Activated CD8-positive, alpha-beta memory T cell treated with anti-CD3 and anti-CD28 coated beads for 36 hours (primary cell): ENCODE results near the gene TPSD1. TPM values are rescaled to one million over a fixed set of nuclear protein-coding genes. Genes with fewer than 3 reads are reported as not detected.
"Not testable (repeated sequence)": the region's sequence is repeated elsewhere in the genome, so short reads cannot be mapped to it uniquely, and the experiment has no call there.

Source experiments
- CTCF ChIA-PET: fragments of 350-600 bp; sonication (Branson Sonifier 250); formaldehyde crosslinking; loops from one replicate; lab custom pipeline; 2021; ENCODE audit warnings: antibody characterized with exemption; lab: Charles Lee
- POLR2A ChIA-PET: fragments of 350-600 bp; sonication (Branson Sonifier 250); formaldehyde crosslinking; loops from one replicate; lab custom pipeline; 2021; ENCODE audit warnings: antibody characterized with exemption; lab: Charles Lee
- total RNA-seq, 2 experiments: library from RNA; stranded (reverse); gene quantifications; one replicate each; pipeline ENCODE4 v1.2.3, GENCODE V29; 2021

TPSD1 gene
- total RNA-seq, 2 experiments from 2014 or later: not detected

DNA sequence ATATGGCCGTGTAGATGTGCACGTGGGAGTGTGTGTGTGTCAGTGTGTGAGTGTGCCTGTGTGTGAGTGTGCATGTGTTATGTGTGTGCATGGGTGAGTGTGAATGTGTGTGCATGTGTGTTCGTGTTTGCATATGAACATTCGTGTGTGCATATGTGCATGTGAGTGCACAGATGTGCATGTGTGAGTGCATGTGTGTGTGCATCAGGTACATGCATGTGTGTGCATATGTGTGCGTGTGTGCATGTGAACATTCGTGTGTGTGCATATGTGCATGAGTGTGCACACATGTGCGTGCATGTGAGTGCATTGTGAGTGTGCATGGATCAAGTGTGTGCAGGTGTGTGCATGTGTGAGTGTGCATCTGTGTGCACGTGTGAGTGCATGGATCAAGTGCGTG, 17.9 kb upstream of the TPSD1 start:
- ChIA-PET CTCF (no interaction called here), POLR2A (no interaction called here)

DNA sequence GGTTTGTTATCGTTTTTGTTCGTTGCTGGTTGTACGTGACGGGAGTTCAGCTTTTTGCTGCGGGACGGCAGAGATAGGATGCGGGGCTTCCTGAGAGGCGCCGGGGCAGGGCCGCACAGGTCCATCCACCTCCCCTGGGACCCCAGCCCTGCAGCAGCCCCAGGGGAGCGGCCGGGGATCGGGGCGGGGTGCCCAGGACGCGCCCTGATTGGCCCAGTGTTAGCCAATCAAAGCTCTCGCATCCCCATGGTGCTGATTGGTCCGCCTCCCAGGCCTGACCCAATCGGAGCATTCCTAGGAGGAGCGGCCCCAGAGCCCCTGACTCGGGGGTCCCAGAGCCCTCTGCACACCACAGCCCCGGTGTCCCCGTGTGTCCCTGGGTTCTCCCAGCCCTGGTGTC, 17.0 kb upstream of the TPSD1 start:
- CTCF ChIA-PET: interaction anchor here (0.6 kb wide), 1 partner anchor 186 kb away, joined by 3 read pairs; no protein-coding TSS in a partner anchor
- POLR2A ChIA-PET: not testable (repeated sequence)

DNA sequence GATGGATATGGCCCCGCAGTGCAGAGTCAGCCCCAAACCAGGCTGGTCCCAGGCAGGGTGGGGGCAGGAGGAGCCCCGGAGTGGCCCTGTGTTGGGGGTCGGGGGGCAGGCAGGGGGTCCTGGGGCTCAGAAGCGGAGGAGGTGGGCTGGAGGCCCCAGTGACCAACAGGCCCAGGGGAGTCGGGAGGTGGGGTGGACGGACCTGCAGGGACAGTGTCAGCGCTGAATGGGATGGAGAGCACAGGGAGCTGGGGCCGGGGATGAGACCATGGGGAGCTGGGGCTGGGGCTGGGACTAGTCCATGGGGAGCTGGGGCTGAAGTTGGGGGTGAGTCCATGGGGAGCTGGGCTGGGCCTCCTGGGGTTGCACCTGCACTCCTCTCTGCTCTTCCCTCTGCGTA, 16.3 kb upstream of the TPSD1 start:
- CTCF ChIA-PET: not testable (repeated sequence)

DNA sequence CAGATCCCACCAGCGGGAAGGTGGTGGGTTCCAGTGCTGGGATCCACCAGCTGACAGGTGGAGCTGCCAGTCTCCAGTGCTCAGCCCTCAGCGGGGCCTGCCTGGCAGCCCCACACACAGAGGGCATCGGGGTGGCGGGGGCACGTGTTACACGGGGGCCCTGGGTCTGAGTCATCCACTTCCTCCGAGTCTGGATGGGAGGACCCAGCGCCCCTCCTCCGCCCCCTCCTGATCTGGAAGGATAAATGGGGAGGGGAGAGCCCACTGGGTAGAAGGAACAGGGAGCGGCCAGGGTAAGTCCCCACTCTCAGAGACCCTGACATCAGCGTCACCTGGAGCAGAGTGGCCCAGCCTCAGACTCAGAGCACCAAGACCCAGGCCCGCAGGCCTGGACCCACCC, 15.4 kb upstream of the TPSD1 start, which contains the start of gene TPSAB1:
TSS of gene TPSAB1 (plus strand) at position 270 of the 400 bp plus-strand sequence. CDS start 234 bp downstream, outside the sequence.
- CTCF ChIA-PET, POLR2A ChIA-PET: not testable (repeated sequence)

More for the DNA sequence above, 16.3 kb upstream of the TPSD1 start:
- POLR2A ChIA-PET: not testable (repeated sequence)

DNA sequence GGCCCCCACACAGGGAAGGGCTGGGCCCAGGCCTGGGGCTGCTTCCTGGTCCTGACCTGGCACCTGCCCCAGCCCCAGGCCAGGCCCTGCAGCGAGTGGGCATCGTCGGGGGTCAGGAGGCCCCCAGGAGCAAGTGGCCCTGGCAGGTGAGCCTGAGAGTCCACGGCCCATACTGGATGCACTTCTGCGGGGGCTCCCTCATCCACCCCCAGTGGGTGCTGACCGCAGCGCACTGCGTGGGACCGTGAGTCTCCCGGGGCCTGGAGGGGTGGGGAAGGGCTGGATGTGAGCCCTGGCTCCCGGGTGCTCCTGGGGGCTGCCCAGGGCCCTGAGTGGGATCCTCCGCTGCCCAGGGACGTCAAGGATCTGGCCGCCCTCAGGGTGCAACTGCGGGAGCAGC, 14.8 kb upstream of the TPSD1 start:
- CTCF ChIA-PET, POLR2A ChIA-PET: not testable (repeated sequence)

DNA sequence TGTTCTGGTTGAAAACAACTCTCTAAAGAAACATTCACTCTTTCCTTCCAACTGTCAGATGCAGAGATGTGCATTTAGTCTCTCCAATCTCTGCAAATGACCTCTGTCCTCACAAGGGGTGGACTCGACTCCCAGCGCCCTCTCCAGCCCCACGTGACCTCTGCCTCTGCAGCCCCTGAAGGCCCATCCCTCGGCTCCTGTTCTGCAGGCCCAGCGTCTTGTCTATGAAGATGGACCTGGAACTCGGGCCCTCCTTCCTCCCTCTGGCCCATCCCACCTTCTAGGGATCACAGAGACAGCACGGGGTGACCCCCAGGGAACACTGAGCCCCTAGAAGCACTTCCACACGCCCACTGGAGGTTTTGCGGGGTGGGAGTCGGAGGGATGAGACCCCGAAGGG, 12.5 kb upstream of the TPSD1 start:
- POLR2A ChIA-PET: not testable (repeated sequence)

DNA sequence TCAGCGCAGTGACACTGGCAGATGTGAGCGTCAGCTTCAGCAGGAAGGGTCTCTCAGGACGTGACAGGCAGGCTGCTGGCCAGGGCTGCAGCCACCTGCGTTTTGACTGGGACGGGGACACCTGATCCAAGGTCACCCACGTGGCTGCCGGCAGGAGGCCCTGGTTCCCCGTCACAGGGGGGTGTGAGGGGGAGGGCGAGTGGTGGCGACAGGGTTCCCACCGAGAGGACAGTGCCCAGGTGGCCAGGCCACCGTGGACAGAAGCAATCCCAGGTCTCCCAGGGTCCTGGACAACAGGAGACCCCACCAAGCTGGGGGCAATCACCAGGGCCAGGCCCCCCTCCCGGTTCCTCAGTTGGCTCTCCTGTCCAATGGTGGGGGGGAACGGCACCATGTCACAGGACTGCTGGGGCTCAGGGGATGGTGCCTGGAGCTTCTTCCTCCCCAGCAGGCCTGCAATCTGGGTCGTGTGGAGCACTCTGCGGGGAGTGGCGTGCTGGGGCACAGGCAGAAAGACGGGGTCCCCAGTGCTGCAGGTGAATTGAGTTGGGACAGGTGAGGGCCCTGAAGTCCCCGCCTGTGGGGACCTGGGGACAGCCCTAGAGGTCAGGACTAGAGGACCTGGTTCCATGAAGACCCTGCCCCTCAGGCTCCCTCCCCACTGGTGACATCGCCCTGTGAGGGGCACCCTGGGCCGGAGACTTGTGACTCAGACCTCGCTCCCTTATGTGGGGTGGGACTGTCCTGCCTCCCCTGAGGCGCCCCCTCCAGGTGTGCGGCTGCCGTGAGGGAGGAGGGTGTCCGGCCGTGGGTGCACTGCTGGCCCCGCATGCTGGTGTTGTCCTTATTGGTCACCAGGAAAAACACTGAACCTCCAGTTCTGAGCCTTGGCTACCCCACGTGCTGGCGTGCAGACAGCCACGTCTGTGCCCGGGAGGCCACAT, 11.7 kb upstream of the TPSD1 start:
- CTCF ChIA-PET, POLR2A ChIA-PET: not testable (repeated sequence)

More for the DNA sequence above, 12.5 kb upstream of the TPSD1 start:
- CTCF ChIA-PET: not testable (repeated sequence)

DNA sequence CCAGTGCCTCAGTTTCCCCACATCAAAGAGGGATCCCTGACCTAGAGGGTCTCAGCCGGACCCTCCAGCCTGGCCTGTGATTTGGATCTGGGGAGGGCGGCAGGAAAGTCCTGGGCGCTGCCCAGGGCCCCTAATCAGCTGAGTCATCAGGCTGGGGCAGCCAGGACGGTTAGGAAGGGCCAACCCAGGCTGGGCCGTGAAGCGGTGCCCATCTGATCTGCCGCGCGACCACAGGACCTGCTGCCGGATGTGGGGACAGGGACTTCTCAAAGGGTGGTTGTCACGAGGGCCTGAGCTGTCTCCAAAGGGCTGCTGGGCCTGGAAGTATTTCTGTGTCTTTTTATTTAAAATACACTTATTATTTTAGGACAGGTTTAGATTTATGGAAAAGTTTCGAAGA, 11.0 kb upstream of the TPSD1 start:
- POLR2A ChIA-PET: no interaction called here

DNA sequence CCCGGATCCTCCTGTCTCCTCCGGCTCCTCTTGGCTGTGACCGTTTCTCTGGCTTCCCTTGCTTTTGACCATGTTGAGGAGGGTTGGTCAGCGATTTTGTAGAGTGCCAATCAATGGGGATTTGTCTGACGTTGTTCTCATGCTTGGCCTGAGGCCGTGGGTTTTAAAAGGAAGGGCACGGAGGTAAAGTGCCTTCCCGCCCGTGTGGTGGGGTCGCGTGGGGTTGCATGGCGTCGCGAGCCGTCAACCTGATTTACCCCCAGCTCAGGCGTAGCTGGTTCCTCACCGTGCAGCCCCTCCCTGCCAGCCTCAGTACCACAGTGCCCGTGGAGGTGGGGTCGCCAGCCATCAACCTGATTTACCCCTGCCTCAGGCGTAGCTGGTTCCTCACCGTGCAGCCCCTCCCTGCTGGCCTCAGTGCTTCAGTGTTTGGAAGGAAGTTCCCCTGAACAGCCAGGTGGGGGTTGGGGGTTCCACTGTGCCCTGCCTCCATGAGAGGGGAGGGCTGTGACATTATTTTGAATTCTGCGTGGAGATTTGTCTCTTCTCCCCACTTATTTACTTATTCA, 10.3 kb upstream of the TPSD1 start:
- POLR2A ChIA-PET: no interaction called here
- CTCF ChIA-PET: no interaction called here

More for the DNA sequence above, 11.0 kb upstream of the TPSD1 start:
- CTCF ChIA-PET: no interaction called here

DNA sequence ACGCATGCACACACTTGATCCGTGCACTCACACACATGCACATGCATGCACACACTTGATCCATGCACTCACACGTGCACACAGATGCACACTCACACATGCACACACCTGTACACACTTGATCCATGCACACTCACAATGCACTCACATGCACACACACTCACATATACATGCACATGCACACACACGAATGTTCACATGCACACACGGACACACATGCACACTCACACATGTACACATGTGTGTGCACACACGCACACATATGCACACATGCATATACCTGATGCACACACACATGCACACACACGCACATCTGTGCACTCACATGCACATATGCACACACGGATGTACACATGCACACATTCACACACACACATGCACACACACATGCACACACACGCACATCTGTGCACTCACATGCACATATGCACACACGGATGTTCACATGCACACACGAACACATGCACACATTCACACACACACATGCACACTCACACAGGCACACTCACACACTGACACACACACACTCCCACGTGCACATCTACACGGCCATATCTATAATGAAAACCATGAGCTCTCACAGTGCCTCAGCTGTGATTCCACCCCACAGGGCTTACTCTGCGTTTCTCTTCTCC, 7.8 kb upstream of the TPSD1 start:
- POLR2A ChIA-PET, CTCF ChIA-PET: not testable (repeated sequence)

DNA sequence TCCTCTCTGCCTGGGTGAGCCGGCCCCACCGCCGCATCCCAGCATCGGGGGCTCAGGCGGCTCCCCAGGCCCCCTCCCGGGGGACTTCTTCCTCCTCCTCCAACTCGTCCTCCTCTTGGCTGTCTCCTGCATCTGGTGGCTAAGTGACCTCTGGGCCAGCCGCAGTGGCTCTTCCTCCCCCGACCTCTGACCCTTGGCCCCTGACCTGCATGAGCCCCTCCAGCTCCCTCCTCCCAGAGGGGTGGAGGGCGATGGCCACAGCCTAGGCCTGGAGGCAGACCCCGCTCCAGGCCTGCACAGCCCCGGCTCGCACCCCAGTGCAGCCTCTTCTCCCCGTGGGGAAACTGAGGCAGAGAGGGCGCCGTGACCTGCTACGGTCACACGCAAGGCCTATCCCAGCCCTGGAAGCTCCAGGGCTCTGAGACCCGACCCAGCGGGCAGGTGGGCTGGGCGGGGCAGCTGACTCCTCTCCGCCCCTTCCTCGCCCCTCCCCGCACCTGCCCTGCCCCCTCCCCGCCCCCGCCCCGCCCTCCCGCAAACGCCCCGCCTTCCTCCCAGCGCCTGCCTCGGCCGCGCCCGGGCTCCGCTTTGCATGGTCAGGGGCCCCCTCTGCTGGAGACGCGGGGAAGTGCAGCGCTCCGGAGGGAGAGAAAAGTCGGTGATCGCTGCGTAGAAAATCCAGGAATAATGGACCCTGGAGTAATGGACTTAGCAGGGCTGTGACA, 6.7 kb upstream of the TPSD1 start:
- CTCF ChIA-PET, POLR2A ChIA-PET: not testable (repeated sequence)

DNA sequence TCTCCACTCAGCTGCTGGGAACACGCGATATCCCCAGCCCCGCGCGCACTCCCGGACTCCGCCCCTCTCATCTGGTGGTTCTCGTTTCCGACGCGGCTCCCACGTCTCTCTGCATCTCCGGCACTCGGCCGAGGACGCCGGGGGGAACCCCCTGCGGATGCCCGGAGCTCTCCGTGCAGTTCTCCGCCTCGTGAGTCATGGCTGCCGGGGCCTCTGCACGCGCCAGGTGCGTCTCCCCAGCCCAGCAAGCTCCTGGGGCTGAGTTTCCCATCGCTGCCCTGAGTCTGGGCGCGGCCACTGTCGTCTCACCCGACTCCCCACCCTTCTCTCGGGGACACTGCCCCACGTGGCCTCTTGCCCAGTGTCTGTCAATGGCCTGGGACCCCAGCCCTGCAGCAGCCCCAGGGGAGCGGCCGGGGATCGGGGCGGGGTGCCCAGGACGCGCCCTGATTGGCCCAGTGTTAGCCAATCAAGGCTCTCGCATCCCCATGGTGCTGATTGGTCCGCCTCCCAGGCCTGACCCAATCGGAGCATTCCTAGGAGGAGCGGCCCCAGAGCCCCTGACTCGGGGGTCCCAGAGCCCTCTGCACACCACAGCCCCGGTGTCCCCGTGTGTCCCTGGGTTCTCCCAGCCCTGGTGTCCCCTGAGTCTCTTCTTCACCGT, 2.0 kb upstream of the TPSD1 start:
- POLR2A ChIA-PET, CTCF ChIA-PET: not testable (repeated sequence)

DNA sequence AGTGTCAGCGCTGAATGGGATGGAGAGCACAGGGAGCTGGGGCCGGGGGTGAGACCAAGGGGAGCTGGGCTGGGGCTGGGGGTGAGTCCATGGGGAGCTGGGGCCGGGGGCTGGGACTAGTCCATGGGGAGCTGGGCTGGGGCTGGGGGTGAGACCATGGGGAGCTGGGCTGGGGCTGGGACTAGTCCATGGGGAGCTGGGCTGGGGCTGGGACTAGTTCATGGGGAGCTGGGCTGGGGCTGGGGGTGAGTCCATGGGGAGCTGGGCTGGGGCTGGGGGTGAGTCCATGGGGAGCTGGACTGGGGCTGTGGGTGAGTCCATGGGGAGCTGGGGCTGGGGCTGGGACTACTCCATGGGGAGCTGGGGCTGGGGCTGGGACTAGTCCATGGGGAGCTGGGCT, 1.0 kb upstream of the TPSD1 start:
- CTCF ChIA-PET, POLR2A ChIA-PET: not testable (repeated sequence)

DNA sequence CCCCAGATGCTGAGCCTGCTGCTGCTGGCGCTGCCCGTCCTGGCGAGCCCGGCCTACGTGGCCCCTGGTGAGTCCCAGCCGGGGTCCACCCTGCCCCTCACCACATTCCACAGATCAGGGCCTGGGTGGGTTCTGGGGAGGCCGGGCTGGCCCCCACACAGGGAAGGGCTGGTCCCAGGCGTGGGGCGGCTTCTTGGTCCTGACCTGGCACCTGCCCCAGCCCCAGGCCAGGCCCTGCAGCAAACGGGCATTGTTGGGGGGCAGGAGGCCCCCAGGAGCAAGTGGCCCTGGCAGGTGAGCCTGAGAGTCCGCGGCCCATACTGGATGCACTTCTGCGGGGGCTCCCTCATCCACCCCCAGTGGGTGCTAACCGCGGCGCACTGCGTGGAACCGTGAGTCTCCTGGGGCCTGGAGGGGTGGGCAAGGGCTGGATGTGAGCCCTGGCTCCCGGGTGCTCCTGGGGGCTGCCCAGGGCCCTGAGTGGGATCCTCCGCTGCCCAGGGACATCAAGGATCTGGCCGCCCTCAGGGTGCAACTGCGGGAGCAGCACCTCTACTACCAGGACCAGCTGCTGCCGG, 516 bp downstream of the TPSD1 start:
- POLR2A ChIA-PET, CTCF ChIA-PET: not testable (repeated sequence)

DNA sequence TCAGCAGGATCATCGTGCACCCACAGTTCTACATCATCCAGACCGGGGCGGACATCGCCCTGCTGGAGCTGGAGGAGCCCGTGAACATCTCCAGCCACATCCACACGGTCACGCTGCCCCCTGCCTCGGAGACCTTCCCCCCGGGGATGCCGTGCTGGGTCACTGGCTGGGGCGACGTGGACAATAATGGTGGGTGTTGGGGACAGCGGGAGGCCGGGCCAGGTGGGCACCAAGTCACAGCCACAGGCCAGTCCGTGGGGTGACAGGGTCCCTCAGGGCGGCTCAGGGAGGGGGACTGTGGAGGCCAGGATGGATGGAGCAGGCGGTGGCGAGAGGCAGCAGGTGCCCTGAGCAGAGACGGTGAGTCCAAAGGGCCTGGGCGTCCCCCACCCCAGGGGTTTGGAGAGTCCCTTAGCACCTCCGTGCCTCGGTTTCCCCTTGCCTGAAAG, 1.0 kb downstream of the TPSD1 start:
- POLR2A ChIA-PET: no interaction called here
- CTCF ChIA-PET: no interaction called here

DNA sequence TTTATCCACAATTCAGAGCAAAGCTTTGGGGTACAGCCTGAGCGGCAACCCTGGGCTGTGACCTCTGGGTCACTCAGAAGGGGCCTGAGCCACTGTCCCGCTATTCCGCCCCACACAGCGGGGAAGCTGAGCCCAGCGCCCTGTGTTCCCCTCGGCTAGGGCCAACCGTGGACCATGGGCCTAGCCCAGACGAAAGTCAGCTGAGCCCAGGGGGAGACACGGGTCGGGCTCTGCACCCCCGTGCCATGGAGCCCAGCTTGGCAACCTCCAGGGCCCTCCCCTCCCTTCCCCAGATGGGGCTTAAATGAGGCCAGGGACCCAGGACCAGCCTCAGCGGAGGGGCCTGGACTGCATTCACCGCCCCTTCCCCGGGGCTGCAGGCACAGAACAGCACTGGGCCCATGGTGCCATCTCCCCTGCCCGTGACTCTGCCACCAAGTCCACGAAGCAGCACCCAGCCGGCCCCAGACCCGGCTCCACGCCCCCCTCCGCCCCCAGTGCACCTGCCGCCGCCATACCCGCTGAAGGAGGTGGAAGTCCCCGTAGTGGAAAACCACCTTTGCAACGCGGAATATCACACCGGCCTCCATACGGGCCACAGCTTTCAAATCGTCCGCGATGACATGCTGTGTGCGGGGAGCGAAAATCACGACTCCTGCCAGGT, 1.8 kb downstream of the TPSD1 start:
- CTCF ChIA-PET: no interaction called here
- POLR2A ChIA-PET: no interaction called here

DNA sequence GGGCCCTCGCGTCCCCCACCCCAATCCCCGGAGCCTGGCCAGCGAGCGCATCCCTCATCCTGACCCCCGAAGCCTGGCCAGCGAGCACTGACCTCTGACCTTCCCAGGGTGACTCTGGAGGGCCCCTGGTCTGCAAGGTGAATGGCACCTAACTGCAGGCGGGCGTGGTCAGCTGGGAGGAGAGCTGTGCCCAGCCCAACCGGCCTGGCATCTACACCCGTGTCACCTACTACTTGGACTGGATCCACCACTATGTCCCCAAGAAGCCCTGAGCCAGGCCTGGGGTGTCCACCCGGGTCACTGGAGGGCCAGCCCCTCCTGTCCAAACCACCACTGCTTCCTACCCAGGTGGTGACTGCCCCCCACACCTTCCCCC, 2.3 kb downstream of the TPSD1 start:
- ChIA-PET POLR2A (no interaction called here), CTCF (no interaction called here)
